MM.1S (cell line): ENCODE measurements around the gene HSPA6.

ENCODE experiments used
- EZH2 ChIP-seq: fragments of 300-600 bp; sonication (generic); optimal IDR thresholded peaks from 2 replicates; pipeline ENCODE3; 2017; ENCODE audit warnings: low read depth, mild to moderate bottlenecking, antibody characterized with exemption, low read length, mixed read lengths
- EZH2phosphoT487 ChIP-seq: fragments of 300-600 bp; sonication (generic); IDR thresholded peaks from 2 replicates; pipeline ENCODE4 v1.6.1; 2018; ENCODE audit warnings: antibody characterized with exemption, low read length
- TF ChIP-seq, protein P1 (sequence below): fragments of 300-600 bp; sonication (generic); IDR thresholded peaks from 2 replicates; pipeline ENCODE4 v1.5.1; 2016; ENCODE audit warnings: antibody characterized with exemption, low read length, mixed read lengths

DNA sequence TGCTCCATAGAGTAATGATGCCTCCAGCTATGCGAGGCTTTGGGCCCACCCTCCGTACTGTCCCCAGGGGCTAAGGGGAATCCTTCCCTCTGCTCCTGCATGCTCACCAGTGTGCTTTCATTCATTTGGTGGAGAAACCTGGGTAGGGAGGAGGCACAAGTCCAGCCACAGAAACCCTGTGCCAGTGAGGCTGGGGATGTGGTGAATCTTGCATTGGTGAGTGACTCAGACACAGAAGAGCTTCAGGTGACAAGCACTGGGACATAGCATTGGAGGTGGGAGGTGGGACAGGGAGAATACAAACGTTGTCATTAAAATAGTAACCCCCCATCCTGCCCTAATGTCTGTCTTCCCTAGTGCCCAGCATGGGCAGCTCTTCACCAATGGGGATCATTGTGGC lies 13.9 kb upstream of the HSPA6 start:
- TF ChIP-seq, protein P1, sequence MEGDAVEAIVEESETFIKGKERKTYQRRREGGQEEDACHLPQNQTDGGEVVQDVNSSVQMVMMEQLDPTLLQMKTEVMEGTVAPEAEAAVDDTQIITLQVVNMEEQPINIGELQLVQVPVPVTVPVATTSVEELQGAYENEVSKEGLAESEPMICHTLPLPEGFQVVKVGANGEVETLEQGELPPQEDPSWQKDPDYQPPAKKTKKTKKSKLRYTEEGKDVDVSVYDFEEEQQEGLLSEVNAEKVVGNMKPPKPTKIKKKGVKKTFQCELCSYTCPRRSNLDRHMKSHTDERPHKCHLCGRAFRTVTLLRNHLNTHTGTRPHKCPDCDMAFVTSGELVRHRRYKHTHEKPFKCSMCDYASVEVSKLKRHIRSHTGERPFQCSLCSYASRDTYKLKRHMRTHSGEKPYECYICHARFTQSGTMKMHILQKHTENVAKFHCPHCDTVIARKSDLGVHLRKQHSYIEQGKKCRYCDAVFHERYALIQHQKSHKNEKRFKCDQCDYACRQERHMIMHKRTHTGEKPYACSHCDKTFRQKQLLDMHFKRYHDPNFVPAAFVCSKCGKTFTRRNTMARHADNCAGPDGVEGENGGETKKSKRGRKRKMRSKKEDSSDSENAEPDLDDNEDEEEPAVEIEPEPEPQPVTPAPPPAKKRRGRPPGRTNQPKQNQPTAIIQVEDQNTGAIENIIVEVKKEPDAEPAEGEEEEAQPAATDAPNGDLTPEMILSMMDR, result no peak
- TF ChIP-seq EZH2phosphoT487 (no peak), EZH2 (no peak)
